8988T (cell line): ENCODE data around the gene NUDT5.
"Not testable (repeated sequence)": the region's sequence is repeated elsewhere in the genome, so short reads cannot be mapped to it uniquely, and the experiment has no call there.

Experiments
- DNase-seq: peaks from one replicate; pipeline ENCODE4 v3.0.0; 2011

Gene NUDT5

DNA sequence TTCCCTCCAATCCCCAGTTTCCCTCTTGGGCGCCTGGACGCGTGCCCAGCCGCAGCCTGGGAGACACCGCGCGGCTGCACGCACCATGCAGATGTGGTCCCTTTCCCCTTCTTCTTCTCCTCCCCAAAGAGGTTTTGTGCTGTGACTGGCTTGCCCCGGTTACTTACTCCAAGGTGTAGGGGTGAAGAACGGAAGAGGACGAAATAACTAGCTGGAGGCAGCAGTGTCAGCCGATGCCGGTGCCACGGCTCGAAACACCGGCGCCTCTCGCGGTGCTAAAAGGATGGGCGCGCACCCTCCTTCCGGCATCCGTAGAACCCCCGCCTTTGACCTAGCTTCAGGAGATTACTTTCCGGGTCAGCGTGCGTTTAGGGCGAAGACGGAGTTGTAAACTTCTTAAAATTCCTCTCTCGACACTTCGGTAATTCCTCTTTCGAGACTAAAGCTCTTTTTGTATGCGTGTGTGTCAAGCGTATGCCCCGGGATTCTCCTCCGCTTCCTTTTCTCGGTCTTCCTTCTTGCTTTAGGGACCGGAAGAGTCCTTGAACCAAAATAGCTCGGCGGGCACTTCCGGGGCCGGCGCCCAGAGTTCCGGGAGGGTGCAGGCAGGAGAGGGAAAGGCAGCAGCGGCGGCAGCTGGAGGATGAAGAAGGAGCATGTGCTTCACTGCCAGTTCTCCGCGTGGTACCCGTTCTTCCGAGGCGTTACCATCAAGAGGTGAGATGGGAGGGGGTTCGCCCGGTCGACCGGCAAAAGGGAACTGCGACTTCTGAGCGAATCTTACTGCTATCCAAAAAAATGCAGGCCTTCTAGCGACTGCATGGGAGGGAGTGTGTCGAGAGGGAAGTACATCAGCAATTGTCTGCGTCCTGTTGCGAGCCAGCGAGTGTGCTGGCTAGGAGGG is at the start of gene NUDT5, which contains the start of gene CDC123:
Gene NUDT5, minus strand, starts transcription at position 289 of the 904 bp plus-strand sequence. CDS start 9,600 bp downstream, outside the sequence.
Gene CDC123, plus strand, starts transcription at position 586 of the 904 bp plus-strand sequence. Its CDS starts 58 bp downstream, at position 644.
- peak; percentile 71 for DNase-seq

DNA sequence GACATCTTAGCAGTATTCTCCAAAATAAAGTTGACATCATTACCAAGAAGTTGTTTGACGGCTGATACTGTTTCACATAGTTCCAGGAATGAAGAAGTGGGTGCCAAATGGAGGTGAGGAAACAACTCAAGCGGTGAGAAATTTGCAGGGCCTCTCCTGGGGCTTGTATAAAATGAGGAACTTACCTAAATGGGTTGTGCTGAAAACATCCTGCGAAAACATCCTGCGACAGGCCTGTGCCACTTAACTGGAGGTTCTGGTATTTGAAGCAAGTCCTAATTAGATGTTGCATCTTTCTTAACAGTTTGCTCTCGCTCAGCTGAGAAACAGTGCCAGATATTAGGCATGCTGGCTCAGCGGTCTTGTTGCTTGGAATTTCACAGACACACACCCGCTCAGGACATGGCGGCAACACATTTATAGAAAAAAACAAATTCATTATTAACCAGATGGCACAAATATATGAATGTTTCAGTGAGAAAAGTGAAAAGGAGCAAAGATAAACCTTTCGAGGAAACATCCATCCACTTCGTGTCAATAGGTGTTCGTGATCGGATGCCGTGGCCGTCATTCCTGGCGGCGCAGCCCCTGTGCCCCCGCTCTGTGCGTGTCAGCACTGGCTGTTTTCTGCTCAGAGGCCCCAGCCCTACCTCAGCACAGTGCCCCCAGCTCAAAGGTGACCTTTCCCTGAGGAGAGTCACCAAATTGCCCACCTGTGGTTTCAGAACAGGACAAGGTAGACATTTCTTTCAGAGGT is 48.4 kb upstream of the NUDT5 start:
- no peak for DNase-seq

DNA sequence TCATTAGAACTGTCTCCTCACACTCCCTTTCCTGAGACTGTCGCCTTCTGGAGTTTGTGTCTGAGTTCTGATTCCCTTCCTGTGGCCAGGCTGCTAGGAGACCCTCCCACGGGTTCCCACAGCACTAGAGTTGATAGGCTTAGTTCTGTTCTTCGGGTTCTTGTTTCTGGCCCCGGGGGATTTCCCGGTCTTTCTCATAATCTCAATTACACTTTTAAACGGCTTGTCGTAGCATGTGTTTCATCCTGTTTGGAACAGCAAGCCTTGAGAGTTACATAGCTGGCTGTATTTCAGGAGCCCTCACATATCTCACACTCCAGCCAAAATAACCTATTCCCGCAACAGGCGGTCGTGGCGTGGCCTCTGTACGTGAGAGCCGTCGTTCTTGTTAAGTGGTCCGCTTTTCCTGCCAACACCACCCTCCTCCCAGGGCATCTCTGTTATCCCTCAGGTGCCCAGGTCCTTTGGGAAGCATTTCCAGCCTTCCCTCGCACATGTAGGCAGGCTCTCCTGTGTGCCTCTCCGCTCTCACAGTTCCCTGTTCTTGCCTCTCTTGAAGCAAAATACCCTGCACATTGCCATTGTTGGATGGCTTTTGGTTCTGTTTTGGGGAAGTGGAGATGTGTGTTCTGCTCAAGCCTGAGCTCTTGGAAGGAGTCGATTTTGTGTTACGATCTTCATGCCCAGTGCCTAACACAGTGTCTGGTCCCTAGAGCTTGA is 46.3 kb upstream of the NUDT5 start:
- no peak for DNase-seq

DNA sequence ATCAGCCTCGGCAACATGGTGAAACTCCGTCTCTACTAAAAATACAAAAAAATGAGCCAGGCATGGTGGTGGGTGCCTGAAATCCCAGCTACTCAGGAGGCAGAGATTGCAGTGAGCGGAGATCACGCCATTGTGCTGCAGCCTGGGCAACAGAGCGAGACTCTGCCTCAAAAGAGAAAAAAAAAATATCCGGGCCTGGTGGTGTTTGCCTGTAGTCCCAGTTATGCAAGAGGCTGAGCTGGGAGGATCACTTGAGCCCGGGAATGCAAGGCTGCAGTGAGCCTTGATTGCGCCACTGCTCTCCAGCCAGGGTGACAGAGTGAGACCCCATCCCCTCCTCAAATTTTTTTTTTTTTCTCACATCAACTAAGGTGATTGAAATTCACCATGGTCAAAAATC is 43.1 kb upstream of the NUDT5 start:
- DNase-seq: no peak

DNA sequence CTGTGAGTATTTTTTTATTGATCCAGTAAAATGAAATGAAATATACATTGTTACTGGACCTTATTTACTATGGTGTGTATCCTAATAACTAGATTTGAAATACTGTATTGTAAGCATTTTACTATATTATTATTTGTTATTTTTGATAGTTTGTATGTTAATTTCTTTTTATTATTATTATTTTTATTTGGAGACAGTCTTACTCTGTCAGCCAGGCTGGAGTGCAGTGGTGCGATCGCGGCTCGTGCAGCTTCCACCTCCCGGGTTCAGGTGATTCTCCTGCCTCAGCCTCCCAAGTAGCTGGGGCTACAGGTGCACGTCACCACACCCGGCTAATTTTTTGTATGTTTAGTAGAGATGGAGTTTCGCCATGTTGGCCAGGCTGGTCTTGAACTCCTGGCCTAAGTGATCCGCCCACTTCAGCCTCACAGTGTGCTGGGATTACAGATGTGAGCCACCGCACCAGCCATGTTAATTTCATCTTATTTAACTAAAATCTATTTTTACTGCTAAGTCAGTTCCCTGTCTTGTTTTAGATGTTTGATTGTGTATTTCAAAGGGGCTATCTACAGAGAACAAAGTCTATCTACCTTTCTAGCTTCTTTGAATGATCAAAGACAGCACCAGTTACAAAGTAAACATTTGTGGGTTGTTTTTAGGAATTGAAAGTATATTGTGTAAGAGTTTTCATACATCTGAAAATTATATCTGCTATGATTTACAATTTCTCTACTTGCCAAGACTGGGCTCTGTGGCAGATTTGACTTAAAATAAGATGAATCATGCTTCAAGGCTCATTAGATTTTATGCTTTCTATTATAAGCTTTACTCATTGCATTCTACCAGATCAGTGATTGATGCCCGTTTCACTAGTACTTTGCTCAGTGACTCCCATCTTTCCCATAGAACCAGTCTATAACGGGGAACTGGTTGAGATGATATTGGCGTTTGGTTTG is 41.9 kb upstream of the NUDT5 start:
- no peak for DNase-seq

DNA sequence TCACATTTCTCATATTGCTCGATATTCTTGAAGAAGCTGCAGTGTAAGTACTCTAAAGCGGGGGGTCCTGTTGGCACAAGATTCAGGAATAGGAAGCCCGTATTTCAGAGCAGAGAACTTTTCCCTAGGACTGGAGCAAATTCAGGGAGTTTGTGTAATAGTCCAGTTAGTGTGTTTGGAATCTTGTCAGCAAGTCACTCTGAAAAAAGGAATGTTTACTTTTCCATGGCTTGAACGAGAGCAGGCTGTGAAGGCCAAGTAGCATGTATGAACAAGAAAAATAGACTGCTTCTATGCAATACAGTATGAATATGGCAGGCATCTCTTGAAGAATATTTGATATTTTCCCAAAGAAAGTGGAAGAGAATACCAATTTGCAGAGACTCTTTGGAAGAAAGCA is 40.1 kb upstream of the NUDT5 start:
- no peak for DNase-seq

DNA sequence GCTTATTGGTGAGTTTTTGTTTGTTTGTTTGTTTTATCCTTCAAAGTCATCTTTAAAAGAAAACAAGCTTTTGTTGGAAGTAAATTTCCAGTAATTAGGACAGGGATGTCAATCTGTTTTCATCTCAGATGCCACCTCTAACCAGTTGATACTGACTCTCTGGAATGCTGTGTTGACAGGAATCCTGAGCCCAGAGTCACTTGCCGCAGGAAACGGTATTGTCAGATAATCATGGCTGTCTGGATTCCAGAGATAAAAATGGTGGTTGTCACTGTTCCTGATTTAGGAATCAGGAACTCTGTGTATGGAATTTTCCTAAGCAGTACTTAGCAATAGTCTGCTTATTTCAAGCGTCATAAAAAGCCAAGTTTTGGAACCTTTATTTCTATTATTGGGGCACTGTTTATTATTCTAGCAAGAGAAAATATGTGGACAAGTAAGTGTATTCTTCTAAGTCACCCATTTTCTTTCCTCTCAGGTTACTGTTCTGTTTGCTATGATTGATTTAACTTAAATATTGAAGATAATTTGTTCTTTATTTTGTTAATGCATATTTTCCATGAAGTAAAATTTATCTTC is 39.5 kb upstream of the NUDT5 start:
- DNase-seq: no peak

DNA sequence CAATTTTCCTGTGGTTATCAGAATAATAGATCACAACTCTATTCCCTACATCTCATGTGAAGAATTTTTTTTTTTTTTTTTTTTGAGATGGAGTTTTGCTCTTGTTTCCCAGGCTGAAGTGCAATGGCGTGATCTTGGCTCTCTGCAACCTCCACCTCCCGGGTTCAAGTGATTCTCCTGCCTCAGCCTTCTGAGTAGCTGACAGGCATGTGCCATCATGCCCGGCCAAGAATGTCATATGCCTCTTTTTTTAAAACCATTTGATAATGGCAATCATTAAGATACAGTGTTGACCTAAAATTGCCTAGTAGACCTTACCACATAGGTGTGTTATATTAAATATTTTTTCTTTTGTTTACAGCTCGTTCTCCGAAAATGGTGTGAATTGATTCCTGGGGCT is 39.0 kb upstream of the NUDT5 start:
- DNase-seq: not testable (repeated sequence)

DNA sequence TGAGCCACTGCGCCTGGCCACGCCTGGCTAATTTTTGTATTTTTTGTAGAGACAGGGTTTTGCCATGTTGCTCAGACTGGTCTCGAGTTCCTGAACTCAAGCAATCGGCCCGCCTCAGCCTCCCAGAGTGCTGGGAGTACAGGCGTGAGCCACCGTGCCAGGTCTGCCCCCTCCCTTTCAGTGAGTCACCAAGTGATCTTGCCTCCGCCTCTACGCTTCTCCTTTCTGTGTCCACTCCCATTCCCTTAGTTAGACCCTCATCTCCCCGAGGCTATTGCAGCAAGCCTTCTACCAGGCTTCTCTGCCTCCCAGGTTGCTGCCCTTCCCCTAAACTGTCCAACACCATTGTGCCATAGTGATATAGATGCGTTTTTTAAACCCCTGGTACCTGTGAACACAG is 33.2 kb upstream of the NUDT5 start:
- DNase-seq: no peak

DNA sequence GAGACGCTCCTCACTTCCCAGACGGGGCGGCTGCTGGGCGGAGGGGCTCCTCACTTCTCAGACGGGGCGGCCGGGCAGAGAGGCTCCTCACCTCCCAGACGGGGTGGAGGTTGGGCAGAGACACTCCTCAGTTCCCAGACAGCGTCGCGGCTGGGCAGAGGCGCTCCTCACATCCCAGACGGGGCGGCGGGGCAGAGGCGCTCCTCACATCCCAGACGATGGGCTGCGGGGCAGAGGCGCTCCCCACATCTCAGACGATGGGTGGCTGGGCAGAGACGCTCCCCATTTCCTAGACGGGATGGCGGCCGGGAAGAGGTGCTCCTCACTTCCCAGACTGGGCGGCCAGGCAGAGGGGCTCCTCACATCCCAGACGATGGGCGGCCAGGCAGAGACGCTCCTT is 30.7 kb upstream of the NUDT5 start:
- not testable (repeated sequence) for DNase-seq

DNA sequence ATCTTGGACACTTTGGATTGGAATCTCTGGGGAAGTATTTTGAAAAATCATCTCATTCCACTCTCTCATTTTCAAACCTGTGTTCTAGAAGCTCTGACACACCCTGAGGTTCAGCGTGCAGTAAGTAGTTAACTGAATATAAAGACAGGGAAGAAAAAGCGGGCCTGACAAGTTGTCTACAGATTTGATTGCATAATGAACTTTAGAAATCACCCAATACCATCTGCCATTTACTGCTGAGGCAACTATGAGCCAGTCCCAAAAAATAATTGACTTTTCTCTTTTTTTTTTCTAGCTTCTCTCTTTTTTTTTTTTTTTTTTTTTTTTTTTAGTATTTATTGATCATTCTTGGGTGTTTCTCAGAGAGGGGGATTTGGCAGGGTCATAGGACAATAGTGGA is 29.8 kb upstream of the NUDT5 start:
- no peak for DNase-seq

DNA sequence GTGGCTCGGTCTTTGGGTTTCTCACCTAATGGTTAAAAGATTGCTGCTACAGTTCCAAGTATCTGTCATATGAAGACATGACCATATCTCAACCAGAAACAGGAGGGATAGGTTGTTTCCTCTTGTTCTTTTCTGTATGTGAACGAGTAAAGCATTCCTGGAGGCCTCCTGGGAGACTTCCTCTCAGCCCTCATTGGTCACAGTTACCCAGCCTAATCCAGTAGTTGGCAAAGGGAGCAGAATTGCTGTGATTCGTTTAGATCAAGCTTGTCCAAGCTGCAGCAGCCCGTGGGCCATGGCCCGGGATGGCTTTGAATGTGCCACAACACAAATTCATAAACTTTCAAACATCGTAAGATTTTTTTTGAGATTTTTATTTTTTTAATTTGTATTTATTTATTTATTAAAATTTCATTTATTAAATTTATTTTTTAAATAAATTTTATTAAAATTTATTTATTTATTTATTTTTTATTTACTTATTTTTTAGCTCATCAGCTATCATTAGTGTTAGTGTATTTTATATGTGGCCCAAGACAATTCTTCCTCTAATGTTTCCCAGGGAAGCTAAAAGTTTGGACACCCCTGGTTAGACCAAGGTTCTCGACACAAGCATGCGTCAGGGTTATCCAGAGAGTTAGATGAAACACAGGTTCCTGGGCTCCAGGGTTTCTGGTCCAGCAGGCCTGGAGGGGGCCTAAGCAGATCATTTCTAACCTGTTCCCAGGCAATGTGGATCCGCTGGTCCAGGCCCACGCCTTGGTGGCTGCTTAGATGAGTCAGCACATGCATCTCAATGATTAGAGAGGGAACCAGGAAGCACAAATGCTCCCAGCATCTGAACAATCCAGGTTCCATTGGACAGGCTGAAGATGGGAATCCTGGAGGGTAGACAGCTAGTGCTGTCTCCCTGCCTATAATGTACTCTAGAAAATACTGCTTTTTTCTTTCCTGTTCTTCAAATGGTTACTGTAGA is 25.9 kb upstream of the NUDT5 start:
- no peak for DNase-seq

DNA sequence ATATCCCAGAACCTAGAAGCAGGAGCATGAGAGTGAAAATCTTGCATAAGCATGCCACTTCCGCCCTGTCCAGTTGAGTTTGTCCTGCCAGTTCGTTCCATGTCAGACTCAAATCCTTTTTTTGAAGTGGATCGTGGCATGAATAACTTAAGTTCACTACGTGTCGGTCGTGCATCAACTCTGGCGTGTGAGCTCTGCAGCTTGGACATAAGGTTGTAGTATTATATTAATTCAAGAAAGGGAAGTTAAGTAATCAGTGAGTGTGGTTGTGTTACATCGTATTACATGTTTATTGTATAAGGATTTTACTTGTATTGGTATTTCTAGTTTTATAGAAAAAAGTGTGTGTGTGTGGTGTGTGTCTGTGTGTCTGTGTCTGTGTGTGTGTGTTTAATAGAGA is 23.3 kb upstream of the NUDT5 start:
- DNase-seq: no peak

DNA sequence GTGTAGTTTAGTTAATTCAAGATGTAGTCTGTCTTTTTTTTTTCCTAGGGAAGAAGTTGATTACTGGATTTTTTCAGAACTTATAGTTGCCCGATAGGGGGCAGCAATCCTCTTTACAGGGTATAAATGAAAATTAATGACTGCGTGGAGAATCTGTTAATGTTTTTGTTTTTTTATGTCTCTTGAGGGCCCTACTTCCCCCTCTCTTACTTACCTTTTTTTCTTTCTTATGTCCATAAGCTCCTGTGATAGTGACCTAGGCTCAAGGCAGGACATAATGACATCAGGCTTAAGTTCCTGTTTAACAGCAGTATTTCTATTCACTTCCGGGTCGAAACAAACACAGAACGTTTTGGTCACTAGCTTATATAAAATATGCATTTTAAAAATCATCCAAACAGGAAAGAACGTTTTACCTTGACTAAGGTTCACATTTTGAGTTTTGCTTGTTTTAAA is 19.1 kb upstream of the NUDT5 start:
- DNase-seq: no peak

DNA sequence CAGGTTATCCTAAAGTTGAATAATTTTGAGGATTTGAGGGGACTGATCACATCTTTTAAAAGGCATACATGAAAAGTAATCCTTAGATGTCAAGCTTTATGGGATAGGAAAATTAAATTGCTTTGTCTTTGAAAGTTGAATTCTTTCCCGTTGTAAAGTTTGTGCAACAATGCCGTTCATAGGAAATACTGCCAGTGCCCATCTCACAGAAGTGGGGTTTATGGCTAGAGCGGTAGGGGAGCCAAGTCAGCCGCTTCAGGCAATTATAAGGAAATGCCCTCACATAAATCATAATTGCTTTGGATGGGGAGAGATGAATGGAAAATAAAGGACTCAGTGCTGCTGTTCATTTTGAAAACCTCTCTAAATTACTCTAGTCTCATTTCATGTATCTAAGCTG is 18.4 kb upstream of the NUDT5 start:
- DNase-seq: no peak

DNA sequence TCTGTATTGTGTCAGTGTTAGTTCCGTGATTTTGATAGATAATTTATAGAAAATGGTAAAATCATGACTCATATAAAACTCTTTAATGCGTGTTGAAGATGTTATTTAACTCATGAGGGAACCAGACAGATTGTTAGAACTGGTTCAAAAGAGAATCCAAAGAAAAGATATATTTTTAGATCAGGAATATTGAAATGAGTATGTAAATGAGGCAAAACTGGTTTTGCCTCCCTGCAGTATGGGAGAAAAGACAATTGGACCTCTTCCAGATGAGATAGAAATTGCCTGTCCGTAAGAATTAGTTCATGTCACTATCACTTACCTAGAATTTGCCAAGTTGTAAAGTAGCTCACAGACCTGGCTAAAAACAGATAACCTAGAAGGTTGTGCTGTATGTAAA is 17.9 kb upstream of the NUDT5 start:
- DNase-seq: no peak

DNA sequence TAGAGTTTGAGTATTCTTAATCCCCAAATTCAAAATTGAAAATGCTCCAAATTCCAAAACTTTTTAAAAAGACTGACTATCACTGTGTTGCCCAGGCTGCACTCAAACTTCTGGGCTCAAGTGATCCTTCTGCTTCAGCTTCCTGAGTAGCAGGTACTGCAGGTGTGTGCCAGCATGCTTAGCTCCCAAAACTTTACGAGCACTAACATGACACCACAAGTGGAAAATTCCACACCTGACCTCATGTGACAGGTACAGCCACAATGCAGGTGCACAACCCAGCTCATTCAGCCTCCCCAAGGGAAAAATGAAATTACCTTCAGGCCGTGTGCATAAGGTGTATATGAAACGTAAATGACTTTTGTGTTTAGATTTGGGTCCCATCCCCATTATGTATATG is 16.8 kb upstream of the NUDT5 start:
- DNase-seq: no peak

DNA sequence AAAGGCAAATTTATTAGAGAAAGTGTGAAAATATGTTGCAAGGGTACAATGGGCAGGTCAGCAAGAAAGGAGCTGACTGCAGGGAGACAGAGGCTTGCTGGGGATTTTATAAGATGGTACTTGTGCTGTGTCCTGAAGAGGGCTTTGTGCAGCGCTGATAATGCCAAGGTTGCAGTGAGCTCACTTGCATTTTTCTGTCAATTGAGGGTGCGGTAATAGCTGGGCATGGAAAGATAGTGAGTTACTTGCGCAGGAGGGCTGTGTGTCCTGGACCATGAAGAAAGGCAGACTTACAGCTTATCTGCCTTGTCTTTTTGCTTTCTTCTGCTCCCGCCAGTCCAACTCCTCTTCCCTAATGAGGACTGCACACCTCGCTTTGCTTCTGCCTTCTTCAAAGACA is 12.8 kb upstream of the NUDT5 start:
- no peak for DNase-seq

DNA sequence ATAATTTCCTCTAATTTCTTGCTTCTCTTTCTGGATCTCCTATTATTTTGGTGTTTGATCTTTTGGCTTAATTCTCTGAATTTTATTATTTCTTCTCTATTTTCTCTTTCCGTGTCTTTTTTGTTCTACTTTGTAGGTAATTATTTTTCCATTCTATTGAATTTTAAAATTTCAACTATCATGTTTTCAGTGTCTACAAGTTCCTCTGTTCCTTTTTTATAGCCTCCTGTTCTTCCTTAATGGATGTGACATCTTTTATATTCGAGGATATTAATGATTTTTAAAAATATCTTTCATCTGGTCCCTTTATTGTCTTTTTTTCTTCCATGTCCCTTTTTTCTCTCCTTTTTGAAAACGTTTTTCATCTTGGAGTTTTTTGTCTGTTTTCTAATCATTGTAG is 11.4 kb upstream of the NUDT5 start:
- no peak for DNase-seq

DNA sequence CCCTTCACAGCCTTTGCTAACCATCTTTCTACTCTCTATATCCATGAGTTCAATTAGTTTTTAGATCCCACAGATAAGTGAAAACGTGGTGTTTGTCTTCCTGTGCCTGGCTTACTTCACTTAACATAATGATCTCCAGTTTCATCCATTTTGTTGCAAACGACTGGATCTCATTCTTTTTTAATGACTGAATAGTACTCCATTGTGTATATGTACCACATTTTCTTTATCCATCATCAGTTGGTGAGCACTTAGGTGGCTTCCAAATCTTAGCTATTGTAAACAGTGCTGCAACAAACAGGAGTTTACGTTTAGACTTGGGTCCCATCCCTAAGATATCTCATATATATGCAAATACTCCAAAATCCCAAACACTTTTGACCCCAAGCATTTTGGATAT is 9.4 kb upstream of the NUDT5 start:
- no peak for DNase-seq
